Caco-2 (cell line): ENCODE results near the gene EPHB6. TPM values are rescaled to one million over a fixed set of nuclear protein-coding genes. Genes with fewer than 3 reads are reported as not detected.

Source experiments
- BruUV-seq: library from RNA; stranded (reverse); fragments of 400-500 nt; replicated peaks from 2 replicates; lab custom pipeline; 2021; lab: Mats Ljungman, UMichigan
- CTCF ChIA-PET: fragments of 300-600 bp; sonication (Branson Sonifier 250); formaldehyde crosslinking; loops from one replicate; lab custom pipeline; 2022; ENCODE audit warnings: antibody characterized with exemption; lab: Charles Lee
- POLR2A ChIA-PET: fragments of 300-600 bp; sonication (Branson Sonifier 250); formaldehyde crosslinking; loops from one replicate; lab custom pipeline; 2022; ENCODE audit warnings: antibody characterized with exemption; lab: Charles Lee
- DNase-seq, 2 experiments: peaks; one replicate each; pipeline versions ENCODE4 v3.0.0 to v3.0.0-alpha.2; 2020 to 2022
- H3K27me3 ChIP-seq: replicated peaks from 2 replicates; pipeline ENCODE4 v1.6.0; 2011; ENCODE audit warnings: low read length; ENCODE audit not compliant: control insufficient read depth, insufficient read depth
- H3K36me3 ChIP-seq: 2 replicates; pipeline ENCODE4 v1.5.1; 2011; ENCODE audit warnings: low read length; ENCODE audit not compliant: control insufficient read depth, insufficient read depth
- H3K4me1 ChIP-seq: fragments of 250-450 bp; sonication (Bioruptor Pico); 2 replicates; pipeline ENCODE4 v1.5.1; 2020; ENCODE audit warnings: mild to moderate bottlenecking
- H3K4me3 ChIP-seq: 2 replicates; pipeline ENCODE4 v1.5.1; 2011; ENCODE audit warnings: low read depth, mild to moderate bottlenecking, control low read depth, low read length
- H3K9me3 ChIP-seq: fragments of 250-450 bp; sonication (Bioruptor Pico); 2 replicates; pipeline ENCODE4 v1.5.1; 2020; ENCODE audit warnings: mild to moderate bottlenecking, moderate library complexity
- H3K27ac Mint-ChIP-seq: one replicate; pipeline ENCODE4 v1.8.0; 2022; ENCODE audit warnings: mixed read lengths; ENCODE audit not compliant: unreplicated experiment
- H3K27me3 Mint-ChIP-seq: one replicate; pipeline ENCODE4 v1.8.0; 2022; ENCODE audit warnings: mixed read lengths; ENCODE audit not compliant: insufficient read depth, unreplicated experiment
- H3K36me3 Mint-ChIP-seq: one replicate; pipeline ENCODE4 v1.8.0; 2022; ENCODE audit warnings: mild to moderate bottlenecking, mixed read lengths; ENCODE audit not compliant: insufficient read depth, unreplicated experiment
- H3K4me1 Mint-ChIP-seq: one replicate; pipeline ENCODE4 v1.8.0; 2022; ENCODE audit warnings: low read depth, mixed read lengths; ENCODE audit not compliant: unreplicated experiment
- H3K4me3 Mint-ChIP-seq: one replicate; pipeline ENCODE4 v1.8.0; 2022; ENCODE audit warnings: mild to moderate bottlenecking, moderate library complexity, mixed read lengths; ENCODE audit not compliant: unreplicated experiment
- H3K9me3 Mint-ChIP-seq: one replicate; pipeline ENCODE4 v1.8.0; 2022; ENCODE audit warnings: mixed read lengths; ENCODE audit not compliant: unreplicated experiment
- intact Hi-C: fragments of 100-400 bp; cut with micrococcal nuclease; formaldehyde crosslinking; loops from one replicate; pipeline ENCODE4 v1.10.0; 2022; ENCODE audit not compliant: unreplicated experiment
- total RNA-seq: library from RNA; stranded (reverse); gene quantifications from 2 replicates; pipeline ENCODE4 v1.2.3, GENCODE V29; 2022
- TF ChIP-seq, protein P1 (sequence below), 2 experiments: fragments of 200-600 bp in 1 of 2; IDR thresholded peaks; 1 replicate in 1 of 2; 2 replicates in 1 of 2; pipeline versions ENCODE4 v1.5.1 to v1.8.0; 2011 to 2022; ENCODE audit warnings: antibody characterized with exemption in 1 of 2, control low read depth in 1 of 2, inconsistent platforms in 1 of 2, low read depth in 1 of 2, low read length in 1 of 2, mild to moderate bottlenecking in 1 of 2, moderate library complexity in 1 of 2; ENCODE audit not compliant: insufficient read depth in 1 of 2, severe bottlenecking in 1 of 2, unreplicated experiment in 1 of 2

Gene EPHB6
- total RNA-seq, 1 experiment from 2014 or later, result 2.7 TPM

GRCh38 chr7:142813699-142814098 is 41.2 kb upstream of the EPHB6 start:
- peak overlapping the region; percentile 91 for H3K27ac Mint-ChIP-seq
- H3K36me3 Mint-ChIP-seq, result no peaks in the 10 kb centered on the region
- Histone ChIP-seq H3K36me3 (no peaks in the 10 kb centered on the region), H3K4me3 (no peak overlapping the region), H3K9me3 (no peaks in the 10 kb centered on the region), H3K27me3 (no peaks in the 10 kb centered on the region), H3K4me1 (peaks cover 27% of the 10 kb centered on the region)
- ChIA-PET POLR2A (no interaction called here), CTCF (interaction anchor here (0.8 to 1.5 kb wide), 12 partner anchors 27 to 532 kb away, joined by 3 to 14 read pairs (median 4); no protein-coding TSS in a partner anchor)
- TSS peak; percentile 41 for BruUV-seq
- peaks cover 1% of the 10 kb centered on the region for H3K9me3 Mint-ChIP-seq
- intact Hi-C loops, result loop anchor here (1.0 kb wide), 2 partner anchors 41 to 53 kb away; no protein-coding TSS in a partner anchor
- no peaks in the 10 kb centered on the region for H3K27me3 Mint-ChIP-seq
- DNase-seq, result no peak
- TF ChIP-seq, protein P1, sequence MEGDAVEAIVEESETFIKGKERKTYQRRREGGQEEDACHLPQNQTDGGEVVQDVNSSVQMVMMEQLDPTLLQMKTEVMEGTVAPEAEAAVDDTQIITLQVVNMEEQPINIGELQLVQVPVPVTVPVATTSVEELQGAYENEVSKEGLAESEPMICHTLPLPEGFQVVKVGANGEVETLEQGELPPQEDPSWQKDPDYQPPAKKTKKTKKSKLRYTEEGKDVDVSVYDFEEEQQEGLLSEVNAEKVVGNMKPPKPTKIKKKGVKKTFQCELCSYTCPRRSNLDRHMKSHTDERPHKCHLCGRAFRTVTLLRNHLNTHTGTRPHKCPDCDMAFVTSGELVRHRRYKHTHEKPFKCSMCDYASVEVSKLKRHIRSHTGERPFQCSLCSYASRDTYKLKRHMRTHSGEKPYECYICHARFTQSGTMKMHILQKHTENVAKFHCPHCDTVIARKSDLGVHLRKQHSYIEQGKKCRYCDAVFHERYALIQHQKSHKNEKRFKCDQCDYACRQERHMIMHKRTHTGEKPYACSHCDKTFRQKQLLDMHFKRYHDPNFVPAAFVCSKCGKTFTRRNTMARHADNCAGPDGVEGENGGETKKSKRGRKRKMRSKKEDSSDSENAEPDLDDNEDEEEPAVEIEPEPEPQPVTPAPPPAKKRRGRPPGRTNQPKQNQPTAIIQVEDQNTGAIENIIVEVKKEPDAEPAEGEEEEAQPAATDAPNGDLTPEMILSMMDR (IDR thresholded peaks at IDR 0.05; ENCODE audit: insufficient read depth in 1 of 2, low read depth in 1 of 2, low read length in 1 of 2, severe bottlenecking in 1 of 2, unreplicated experiment in 1 of 2), result no peak
- peak overlapping the region; percentile 48 for H3K4me3 Mint-ChIP-seq
- H3K4me1 Mint-ChIP-seq, result peaks cover 27% of the 10 kb centered on the region

DNA sequence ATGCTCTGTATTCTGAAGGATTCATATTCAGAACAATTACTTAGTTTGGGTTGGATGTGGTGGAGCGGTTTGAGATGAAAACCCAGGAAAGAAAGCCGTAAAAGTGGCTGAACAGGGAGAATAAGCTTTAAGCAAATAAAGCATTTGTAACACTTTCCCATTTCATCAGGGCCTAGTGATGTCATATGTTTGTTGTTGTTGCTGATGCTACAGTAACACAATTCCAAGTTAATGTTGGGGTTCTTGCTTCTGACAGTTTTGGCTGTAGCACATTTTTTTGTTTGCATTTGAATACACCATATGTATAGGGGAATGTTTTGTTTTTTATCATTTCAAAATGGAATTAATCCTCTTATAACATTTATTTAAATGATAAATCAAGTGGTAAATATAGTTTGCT is 40.4 kb upstream of the EPHB6 start:
- Mint-ChIP-seq H3K9me3 (peaks cover 9% of the 10 kb centered on the region), H3K4me1 (peaks cover 22% of the 10 kb centered on the region), H3K36me3 (no peaks in the 10 kb centered on the region), H3K4me3 (no peak overlapping the region), H3K27me3 (no peaks in the 10 kb centered on the region), H3K27ac (no peak overlapping the region)
- CTCF ChIA-PET, result interaction anchor here (1.1 to 1.3 kb wide), 2 partner anchors 182 to 401 kb away, joined by 3 to 4 read pairs; no protein-coding TSS in a partner anchor
- POLR2A ChIA-PET, result no interaction called here
- H3K9me3 ChIP-seq, result no peaks in the 10 kb centered on the region
- no peaks in the 10 kb centered on the region for H3K27me3 ChIP-seq
- peaks cover 27% of the 10 kb centered on the region for H3K4me1 ChIP-seq
- DNase-seq, result peak in 1 of 2 experiments; percentile 29
- H3K36me3 ChIP-seq, result no peaks in the 10 kb centered on the region
- no peak overlapping the region for H3K4me3 ChIP-seq
- TF ChIP-seq, protein P1 (IDR thresholded peaks at IDR 0.05; ENCODE audit: insufficient read depth in 1 of 2, low read depth in 1 of 2, low read length in 1 of 2, severe bottlenecking in 1 of 2, unreplicated experiment in 1 of 2), result no peak
- intact Hi-C loops, result no loop called here
- BruUV-seq, result no TSS peak

- ChIA-PET CTCF (interaction anchor here (1.1 kb wide), 1 partner anchor 183 kb away, joined by 4 read pairs; no protein-coding TSS in a partner anchor), POLR2A (no interaction called here)
- Histone ChIP-seq H3K4me1 (peaks cover 27% of the 10 kb centered on the region), H3K36me3 (no peaks in the 10 kb centered on the region), H3K9me3 (0 out of 2 replicates have a peak, but pooled peaks cover 2% of the 10 kb centered on the region), H3K27me3 (no peaks in the 10 kb centered on the region), H3K4me3 (no peak overlapping the region)
- intact Hi-C loops, result no loop called here
- peaks cover 15% of the 10 kb centered on the region for H3K9me3 Mint-ChIP-seq
- TF ChIP-seq, protein P1 (IDR thresholded peaks at IDR 0.05; ENCODE audit: insufficient read depth in 1 of 2, low read depth in 1 of 2, low read length in 1 of 2, severe bottlenecking in 1 of 2, unreplicated experiment in 1 of 2), result no peak
- H3K27ac Mint-ChIP-seq, result no peak overlapping the region
- BruUV-seq, result no TSS peak
- DNase-seq, result no peak
- peaks cover 20% of the 10 kb centered on the region for H3K4me1 Mint-ChIP-seq
- H3K27me3 Mint-ChIP-seq, result peaks cover 2% of the 10 kb centered on the region
- H3K36me3 Mint-ChIP-seq, result no peaks in the 10 kb centered on the region
- no peak overlapping the region for H3K4me3 Mint-ChIP-seq
Measured at GRCh38 chr7:142815134-142815533, 39.7 kb upstream of the EPHB6 start.
